Nephron (organoid): ENCODE data around the gene SLC25A38.

Source experiments
- H3K27ac Mint-ChIP-seq, 3 experiments: 2 replicates each; pipeline ENCODE4 v1.8.0; 2020; ENCODE audit warnings: mixed read lengths in 3 of 3, mild to moderate bottlenecking in 2 of 3, moderate library complexity in 1 of 3
- H3K27me3 Mint-ChIP-seq: 2 replicates; pipeline ENCODE4 v1.8.0; 2021; ENCODE audit warnings: low read depth, mild to moderate bottlenecking, moderate library complexity, mixed read lengths
- H3K36me3 Mint-ChIP-seq: 2 replicates; pipeline ENCODE4 v1.8.0; 2020; ENCODE audit warnings: low read depth, mixed read lengths
- H3K4me1 Mint-ChIP-seq: 2 replicates; pipeline ENCODE4 v1.8.0; 2020; ENCODE audit warnings: mixed read lengths
- H3K4me3 Mint-ChIP-seq, 3 experiments: 2 replicates each; pipeline ENCODE4 v1.8.0; 2020; ENCODE audit warnings: mild to moderate bottlenecking in 3 of 3, mixed read lengths in 3 of 3, moderate library complexity in 2 of 3
- H3K9me3 Mint-ChIP-seq: 2 replicates; pipeline ENCODE4 v1.8.0; 2020; ENCODE audit warnings: mixed read lengths
- TF ChIP-seq, protein P1 (sequence below), 3 experiments: fragments of 200-600 bp; sonication (generic); IDR thresholded peaks; one replicate each; pipeline ENCODE4 v1.5.0; 2021; ENCODE audit warnings: antibody characterized with exemption in 3 of 3; ENCODE audit not compliant: unreplicated experiment in 3 of 3

The SLC25A38 gene

DNA sequence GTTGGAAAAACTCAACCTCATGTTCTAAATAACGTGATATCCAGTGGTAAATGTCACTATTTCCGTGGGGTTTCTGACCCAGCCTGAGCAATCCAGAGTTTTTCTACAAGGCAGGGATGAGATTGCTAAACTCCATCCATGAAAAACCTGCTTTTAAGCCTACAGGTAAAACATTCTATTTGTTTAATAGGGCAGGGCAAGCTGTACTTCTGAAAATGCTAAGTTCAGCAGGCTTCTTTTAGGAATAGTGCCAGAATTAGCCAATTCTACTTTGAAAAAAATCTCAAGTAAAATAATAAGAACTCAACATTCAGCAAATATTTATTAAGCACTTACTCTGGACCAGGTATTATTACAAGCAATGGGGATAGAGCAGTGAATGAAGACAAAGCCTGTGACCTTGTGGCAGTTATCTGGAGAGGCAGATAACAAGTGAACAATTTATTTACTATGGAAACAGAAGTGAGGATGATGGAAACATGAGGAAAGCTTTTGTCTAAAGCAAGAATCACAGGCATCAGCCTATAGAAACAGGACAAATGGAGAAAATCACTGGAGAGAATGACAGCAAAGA, 36.7 kb downstream of the SLC25A38 start:
- H3K4me3 Mint-ChIP-seq, result no peak overlapping the region
- no peaks in the 10 kb centered on the region for H3K9me3 Mint-ChIP-seq
- H3K36me3 Mint-ChIP-seq, result peaks cover 2% of the 10 kb centered on the region
- TF ChIP-seq, protein P1, sequence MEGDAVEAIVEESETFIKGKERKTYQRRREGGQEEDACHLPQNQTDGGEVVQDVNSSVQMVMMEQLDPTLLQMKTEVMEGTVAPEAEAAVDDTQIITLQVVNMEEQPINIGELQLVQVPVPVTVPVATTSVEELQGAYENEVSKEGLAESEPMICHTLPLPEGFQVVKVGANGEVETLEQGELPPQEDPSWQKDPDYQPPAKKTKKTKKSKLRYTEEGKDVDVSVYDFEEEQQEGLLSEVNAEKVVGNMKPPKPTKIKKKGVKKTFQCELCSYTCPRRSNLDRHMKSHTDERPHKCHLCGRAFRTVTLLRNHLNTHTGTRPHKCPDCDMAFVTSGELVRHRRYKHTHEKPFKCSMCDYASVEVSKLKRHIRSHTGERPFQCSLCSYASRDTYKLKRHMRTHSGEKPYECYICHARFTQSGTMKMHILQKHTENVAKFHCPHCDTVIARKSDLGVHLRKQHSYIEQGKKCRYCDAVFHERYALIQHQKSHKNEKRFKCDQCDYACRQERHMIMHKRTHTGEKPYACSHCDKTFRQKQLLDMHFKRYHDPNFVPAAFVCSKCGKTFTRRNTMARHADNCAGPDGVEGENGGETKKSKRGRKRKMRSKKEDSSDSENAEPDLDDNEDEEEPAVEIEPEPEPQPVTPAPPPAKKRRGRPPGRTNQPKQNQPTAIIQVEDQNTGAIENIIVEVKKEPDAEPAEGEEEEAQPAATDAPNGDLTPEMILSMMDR (IDR thresholded peaks at IDR 0.05; ENCODE audit: unreplicated experiment in 3 of 3), result no peak
- no peaks in the 10 kb centered on the region for H3K27me3 Mint-ChIP-seq
- no peaks in the 10 kb centered on the region for H3K4me1 Mint-ChIP-seq
- H3K27ac Mint-ChIP-seq, result no peak overlapping the region

DNA sequence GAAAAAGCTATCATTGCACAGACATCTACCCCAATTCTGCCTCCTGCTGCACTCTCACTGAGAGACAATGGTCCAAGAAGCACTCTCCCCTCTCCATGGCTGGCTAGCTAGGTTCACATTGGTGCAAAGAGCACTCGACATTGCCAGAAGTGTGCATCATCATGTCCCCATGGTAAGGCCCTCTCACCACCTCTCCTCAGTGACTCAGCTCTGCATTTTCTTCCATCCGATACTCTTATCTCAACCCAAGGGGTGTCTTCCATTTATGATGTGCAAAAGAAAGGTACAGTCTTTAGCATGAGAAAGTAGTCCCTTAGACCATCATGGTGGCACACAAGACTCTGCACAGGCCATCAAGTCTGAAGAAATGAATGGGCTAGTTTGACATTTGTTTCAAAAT, 37.4 kb downstream of the SLC25A38 start:
- Mint-ChIP-seq H3K27ac (no peak overlapping the region), H3K27me3 (no peaks in the 10 kb centered on the region), H3K4me3 (no peak overlapping the region), H3K9me3 (no peaks in the 10 kb centered on the region), H3K4me1 (no peaks in the 10 kb centered on the region), H3K36me3 (no peaks in the 10 kb centered on the region)
- TF ChIP-seq, protein P1 (IDR thresholded peaks at IDR 0.05; ENCODE audit: unreplicated experiment in 3 of 3), result no peak

DNA sequence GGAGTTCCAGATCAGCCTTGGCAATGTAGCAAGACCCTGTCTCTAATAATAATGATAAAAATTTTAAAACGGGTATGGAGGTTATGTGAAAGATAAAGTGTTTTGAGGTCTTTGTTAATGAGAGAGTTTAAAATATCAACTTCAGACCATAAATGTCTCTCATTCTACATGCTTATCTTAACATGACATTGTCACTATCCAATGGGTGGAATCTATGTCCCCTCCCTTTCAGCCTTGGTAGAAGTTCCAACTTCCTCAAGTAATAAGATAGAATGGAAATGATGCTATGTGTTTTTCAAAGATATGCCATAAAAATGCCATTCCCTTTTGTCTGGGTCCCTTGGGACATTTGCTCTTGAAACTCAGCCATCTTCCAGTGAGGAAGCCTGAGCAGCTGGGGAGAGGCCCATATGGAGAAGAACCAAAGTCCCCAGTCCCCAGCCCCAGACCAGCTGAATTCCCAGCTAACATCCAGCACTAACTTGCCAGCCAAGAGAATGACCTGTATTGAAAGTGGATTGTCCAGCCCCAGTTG, 40.3 kb downstream of the SLC25A38 start:
- Mint-ChIP-seq H3K27me3 (no peaks in the 10 kb centered on the region), H3K9me3 (no peaks in the 10 kb centered on the region), H3K27ac (no peak overlapping the region), H3K36me3 (no peaks in the 10 kb centered on the region), H3K4me3 (no peak overlapping the region), H3K4me1 (no peaks in the 10 kb centered on the region)
- TF ChIP-seq, protein P1 (IDR thresholded peaks at IDR 0.05; ENCODE audit: unreplicated experiment in 3 of 3), result no peak

DNA sequence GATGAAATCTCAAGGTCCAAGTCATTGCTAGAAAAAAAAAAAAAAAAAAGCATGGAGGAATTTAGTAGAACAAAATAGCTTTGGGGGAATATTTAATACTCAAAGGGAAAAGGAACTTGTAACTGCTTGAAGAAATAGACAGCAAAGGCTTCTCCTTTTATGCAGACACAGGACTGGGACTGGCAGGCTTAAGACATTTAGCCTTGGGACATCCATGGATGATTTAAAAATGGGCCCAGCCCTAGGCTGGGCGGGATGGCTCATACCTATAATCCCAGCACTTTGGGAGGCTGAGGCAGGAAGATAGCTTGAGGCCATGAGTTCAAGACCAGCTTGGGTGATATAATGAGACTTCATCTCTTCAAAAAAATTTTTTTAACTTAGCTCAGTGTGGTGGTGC, 43.1 kb downstream of the SLC25A38 start:
- Mint-ChIP-seq H3K4me1 (no peaks in the 10 kb centered on the region), H3K36me3 (no peaks in the 10 kb centered on the region), H3K9me3 (no peaks in the 10 kb centered on the region), H3K4me3 (no peak overlapping the region), H3K27me3 (no peaks in the 10 kb centered on the region), H3K27ac (no peak overlapping the region)
- TF ChIP-seq, protein P1 (IDR thresholded peaks at IDR 0.05; ENCODE audit: unreplicated experiment in 3 of 3), result no peak

DNA sequence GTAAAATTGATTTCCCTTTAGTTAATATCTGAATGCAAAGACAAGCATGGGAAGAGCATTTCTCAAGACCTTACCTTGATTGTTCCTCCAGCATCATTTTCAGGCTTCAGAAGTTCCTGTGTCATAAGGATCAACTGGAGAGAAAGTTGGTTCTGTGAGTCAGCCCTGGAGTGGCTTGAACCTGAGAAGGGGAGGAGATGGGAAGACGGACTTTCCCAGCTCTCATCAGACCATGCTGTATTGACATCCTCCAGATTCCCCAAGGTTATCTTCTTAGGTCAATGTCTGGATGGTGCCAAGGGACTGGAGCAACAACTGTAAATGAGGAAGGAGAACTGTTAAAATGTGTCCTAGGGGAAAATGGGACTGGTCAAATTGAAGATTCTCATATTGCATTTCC, 44.3 kb downstream of the SLC25A38 start:
- TF ChIP-seq, protein P1 (IDR thresholded peaks at IDR 0.05; ENCODE audit: unreplicated experiment in 3 of 3), result no peak
- Mint-ChIP-seq H3K36me3 (no peaks in the 10 kb centered on the region), H3K27me3 (no peaks in the 10 kb centered on the region), H3K9me3 (no peaks in the 10 kb centered on the region), H3K27ac (no peak overlapping the region), H3K4me1 (no peaks in the 10 kb centered on the region), H3K4me3 (no peak overlapping the region)

DNA sequence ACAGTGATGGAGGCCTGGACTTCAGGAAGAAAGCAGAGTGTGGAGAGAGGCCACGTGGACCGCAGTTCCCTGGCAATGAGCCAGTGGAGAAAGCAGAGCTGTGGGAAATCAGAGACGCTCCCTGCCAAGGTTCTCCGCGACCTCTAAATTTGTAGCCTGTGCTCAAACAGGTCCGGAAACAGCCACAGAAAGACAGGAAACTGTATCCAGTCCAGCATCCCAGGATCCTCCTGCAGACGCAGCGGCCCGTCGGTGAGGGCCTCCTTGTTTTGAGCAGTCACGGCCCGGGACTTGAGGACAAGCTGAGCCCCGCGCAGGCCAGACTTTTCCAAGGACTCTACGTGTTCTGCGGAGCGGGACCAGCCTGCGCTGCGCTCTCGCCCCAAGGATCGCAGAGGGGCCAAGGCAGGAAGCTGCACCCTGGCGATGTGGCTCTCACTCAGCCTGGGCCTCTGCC, 45.6 kb downstream of the SLC25A38 start:
- no peaks in the 10 kb centered on the region for H3K9me3 Mint-ChIP-seq
- TF ChIP-seq, protein P1 (IDR thresholded peaks at IDR 0.05; ENCODE audit: unreplicated experiment in 3 of 3), result no peak
- no peak overlapping the region for H3K4me3 Mint-ChIP-seq
- H3K27me3 Mint-ChIP-seq, result no peaks in the 10 kb centered on the region
- no peaks in the 10 kb centered on the region for H3K36me3 Mint-ChIP-seq
- no peaks in the 10 kb centered on the region for H3K4me1 Mint-ChIP-seq
- H3K27ac Mint-ChIP-seq, result no peak overlapping the region
